ENCODE data around the gene MAJIN.
"Not testable (repeated sequence)": the region's sequence is repeated elsewhere in the genome, so short reads cannot be mapped to it uniquely, and the experiment has no call there.

MAJIN gene

GRCh38 chr11:64971421-64972233 lies at the start of gene MAJIN:
TSS of gene MAJIN (minus strand) at chr11:64972108. CDS start at chr11:64959405, 12,703 bp downstream.
- Mint-ChIP-seq H3K27ac (peak within 1 kb of the TSS; percentile 79), H3K4me3 (peak within 1 kb of the TSS; percentile 65), H3K27me3 (peaks cover 6% of the 10 kb centered on the region), H3K4me1 (peaks cover 43% of the 10 kb centered on the region), H3K9me3 (no peaks in the 10 kb centered on the region), H3K36me3 (ENCODE audit: low read depth) (peaks cover 2% of the 10 kb centered on the region)
- ATAC-seq (peak; percentile 29), DNase-seq (peak; percentile 89)

GRCh38 chr11:65021509-65021908 lies 49.6 kb upstream of the MAJIN start:
- Mint-ChIP-seq H3K36me3 (ENCODE audit: low read depth) (peaks cover 15% of the 10 kb centered on the region), H3K9me3 (no peaks in the 10 kb centered on the region), H3K4me1 (peaks cover 5% of the 10 kb centered on the region), H3K27ac (no peak overlapping the region), H3K27me3 (no peaks in the 10 kb centered on the region), H3K4me3 (no peak overlapping the region)
- ATAC-seq = no peak
- DNase-seq = no peak

- no peaks in the 10 kb centered on the region for H3K27me3 Mint-ChIP-seq
- no peak overlapping the region for H3K4me3 Mint-ChIP-seq
- H3K36me3 Mint-ChIP-seq (ENCODE audit: low read depth) = peaks cover 18% of the 10 kb centered on the region
- no peak for ATAC-seq
- H3K27ac Mint-ChIP-seq = no peak overlapping the region
- H3K4me1 Mint-ChIP-seq = peaks cover 8% of the 10 kb centered on the region
- H3K9me3 Mint-ChIP-seq = no peaks in the 10 kb centered on the region
- no peak for DNase-seq
Observed at GRCh38 chr11:65021003-65021402, 49.1 kb upstream of the MAJIN start.

GRCh38 chr11:65019824-65020223 lies 47.9 kb upstream of the MAJIN start:
- Mint-ChIP-seq H3K36me3 (ENCODE audit: low read depth) (peaks cover 18% of the 10 kb centered on the region), H3K9me3 (no peaks in the 10 kb centered on the region), H3K4me3 (no peak overlapping the region), H3K4me1 (peaks cover 17% of the 10 kb centered on the region), H3K27ac (no peak overlapping the region), H3K27me3 (no peaks in the 10 kb centered on the region)
- DNase-seq = no peak
- no peak for ATAC-seq

- ATAC-seq = no peak
- Mint-ChIP-seq H3K4me1 (peaks cover 25% of the 10 kb centered on the region), H3K27ac (no peak overlapping the region), H3K36me3 (ENCODE audit: low read depth) (peaks cover 18% of the 10 kb centered on the region), H3K27me3 (no peaks in the 10 kb centered on the region), H3K4me3 (no peak overlapping the region), H3K9me3 (no peaks in the 10 kb centered on the region)
- DNase-seq = no peak
Observed at GRCh38 chr11:65017937-65018336, 46.0 kb upstream of the MAJIN start.

- Mint-ChIP-seq H3K4me3 (peak overlapping the region; percentile 2), H3K4me1 (peaks cover 25% of the 10 kb centered on the region), H3K36me3 (ENCODE audit: low read depth) (peaks cover 18% of the 10 kb centered on the region), H3K27ac (no peak overlapping the region), H3K9me3 (no peaks in the 10 kb centered on the region), H3K27me3 (no peaks in the 10 kb centered on the region)
- ATAC-seq (no peak), DNase-seq (no peak)
Observed at GRCh38 chr11:65016705-65017104, 44.8 kb upstream of the MAJIN start.

- H3K4me3 Mint-ChIP-seq = peak overlapping the region; percentile 85
- DNase-seq (no peak), ATAC-seq (no peak)
- peaks cover 17% of the 10 kb centered on the region for H3K36me3 Mint-ChIP-seq (ENCODE audit: low read depth)
- H3K27ac Mint-ChIP-seq = peak overlapping the region; percentile 91
- no peaks in the 10 kb centered on the region for H3K9me3 Mint-ChIP-seq
- no peaks in the 10 kb centered on the region for H3K27me3 Mint-ChIP-seq
- peaks cover 25% of the 10 kb centered on the region for H3K4me1 Mint-ChIP-seq
Observed at GRCh38 chr11:65014726-65015227, 42.9 kb upstream of the MAJIN start.

GRCh38 chr11:65013888-65014725 lies 42.2 kb upstream of the MAJIN start, which contains the start of gene ARL2:
TSS of gene ARL2 (plus strand) at chr11:65014160. CDS start at chr11:65014208, 48 bp downstream.
- Mint-ChIP-seq H3K9me3 (no peaks in the 10 kb centered on the region), H3K4me3 (peak within 1 kb of the TSS; percentile 85), H3K27me3 (no peaks in the 10 kb centered on the region), H3K4me1 (peaks cover 25% of the 10 kb centered on the region), H3K36me3 (ENCODE audit: low read depth) (peaks cover 17% of the 10 kb centered on the region), H3K27ac (peak within 1 kb of the TSS; percentile 94)
- DNase-seq (peak; percentile 90), ATAC-seq (peak; percentile 79)

- Mint-ChIP-seq H3K4me3 (peak overlapping the region; percentile 85), H3K9me3 (no peaks in the 10 kb centered on the region), H3K27ac (peak overlapping the region; percentile 94), H3K36me3 (ENCODE audit: low read depth) (peaks cover 16% of the 10 kb centered on the region), H3K4me1 (peaks cover 25% of the 10 kb centered on the region), H3K27me3 (no peaks in the 10 kb centered on the region)
- ATAC-seq (peak; percentile 90), DNase-seq (peak; percentile 92)
Observed at GRCh38 chr11:65013130-65013887, 41.4 kb upstream of the MAJIN start.

- no peak for DNase-seq
- H3K36me3 Mint-ChIP-seq (ENCODE audit: low read depth) = no peaks in the 10 kb centered on the region
- ATAC-seq = no peak
- H3K4me3 Mint-ChIP-seq = no peak overlapping the region
- H3K4me1 Mint-ChIP-seq = peaks cover 7% of the 10 kb centered on the region
- no peaks in the 10 kb centered on the region for H3K27me3 Mint-ChIP-seq
- no peak overlapping the region for H3K27ac Mint-ChIP-seq
- no peaks in the 10 kb centered on the region for H3K9me3 Mint-ChIP-seq
Observed at GRCh38 chr11:65008873-65009272, 37.0 kb upstream of the MAJIN start.

- DNase-seq (no peak), ATAC-seq (no peak)
- Mint-ChIP-seq H3K36me3 (ENCODE audit: low read depth) (no peaks in the 10 kb centered on the region), H3K4me3 (no peak overlapping the region), H3K4me1 (peaks cover 1% of the 10 kb centered on the region), H3K9me3 (no peaks in the 10 kb centered on the region), H3K27me3 (no peaks in the 10 kb centered on the region), H3K27ac (no peak overlapping the region)
Observed at GRCh38 chr11:65008016-65008415, 36.1 kb upstream of the MAJIN start.

GRCh38 chr11:65003968-65004367 lies 32.1 kb upstream of the MAJIN start:
- not testable (repeated sequence) for H3K27ac Mint-ChIP-seq; H3K36me3 Mint-ChIP-seq (ENCODE audit: low read depth); DNase-seq; ATAC-seq; H3K9me3 Mint-ChIP-seq; H3K4me1 Mint-ChIP-seq; H3K27me3 Mint-ChIP-seq; H3K4me3 Mint-ChIP-seq

GRCh38 chr11:65003282-65003681 lies 31.4 kb upstream of the MAJIN start:
- Mint-ChIP-seq H3K4me3 (no peak overlapping the region), H3K27ac (no peak overlapping the region), H3K36me3 (ENCODE audit: low read depth) (no peaks in the 10 kb centered on the region), H3K4me1 (peaks cover 7% of the 10 kb centered on the region), H3K27me3 (no peaks in the 10 kb centered on the region), H3K9me3 (no peaks in the 10 kb centered on the region)
- no peak for ATAC-seq
- DNase-seq = no peak

GRCh38 chr11:65002706-65003105 lies 30.8 kb upstream of the MAJIN start:
- H3K4me3 Mint-ChIP-seq = no peak overlapping the region
- DNase-seq (no peak), ATAC-seq (no peak)
- H3K36me3 Mint-ChIP-seq (ENCODE audit: low read depth) = no peaks in the 10 kb centered on the region
- H3K4me1 Mint-ChIP-seq = peaks cover 9% of the 10 kb centered on the region
- H3K27ac Mint-ChIP-seq = no peak overlapping the region
- H3K9me3 Mint-ChIP-seq = no peaks in the 10 kb centered on the region
- no peaks in the 10 kb centered on the region for H3K27me3 Mint-ChIP-seq
